Activated CD4-positive, CD25-positive, alpha-beta regulatory T cell treated with anti-CD3 and anti-CD28 coated beads, Interleukin-2, amount 50 U/mL, for 16 hours (primary cell): ENCODE data around the gene UQCC5.
"Not testable (repeated sequence)": the region's sequence is repeated elsewhere in the genome, so short reads cannot be mapped to it uniquely, and the experiment has no call there.

Experiments used
- DNase-seq: peaks from one replicate; pipeline ENCODE4 v3.0.0-alpha.2; 2020; ENCODE audit warnings: low read depth, low spot score

Gene UQCC5

DNA sequence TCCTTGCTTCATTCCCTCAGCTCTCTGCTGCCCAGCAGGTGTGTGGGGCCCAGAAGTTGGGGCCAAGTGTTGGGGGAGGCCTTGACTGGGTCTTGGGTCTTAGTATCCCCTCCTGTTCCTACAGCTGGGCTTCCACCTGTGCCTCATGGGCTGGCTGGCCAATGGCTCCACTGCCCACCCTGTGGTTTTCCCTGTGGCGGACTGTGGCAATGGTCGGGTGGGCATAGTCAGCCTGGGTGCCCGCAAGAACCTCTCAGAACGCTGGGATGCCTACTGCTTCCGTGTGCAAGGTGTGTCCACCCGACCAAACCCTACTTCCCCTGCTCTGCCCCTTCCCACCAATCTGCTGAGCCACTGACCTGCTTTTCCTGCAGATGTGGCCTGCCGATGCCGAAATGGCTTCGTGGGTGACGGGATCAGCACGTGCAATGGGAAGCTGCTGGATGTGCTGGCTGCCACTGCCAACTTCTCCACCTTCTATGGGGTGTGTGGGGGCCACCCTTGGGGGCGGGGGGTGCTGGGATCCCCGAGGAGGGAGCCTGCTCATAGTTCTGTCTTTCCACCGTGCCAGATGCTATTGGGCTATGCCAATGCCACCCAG lies 13.7 kb upstream of the UQCC5 start:
- no peak for DNase-seq

DNA sequence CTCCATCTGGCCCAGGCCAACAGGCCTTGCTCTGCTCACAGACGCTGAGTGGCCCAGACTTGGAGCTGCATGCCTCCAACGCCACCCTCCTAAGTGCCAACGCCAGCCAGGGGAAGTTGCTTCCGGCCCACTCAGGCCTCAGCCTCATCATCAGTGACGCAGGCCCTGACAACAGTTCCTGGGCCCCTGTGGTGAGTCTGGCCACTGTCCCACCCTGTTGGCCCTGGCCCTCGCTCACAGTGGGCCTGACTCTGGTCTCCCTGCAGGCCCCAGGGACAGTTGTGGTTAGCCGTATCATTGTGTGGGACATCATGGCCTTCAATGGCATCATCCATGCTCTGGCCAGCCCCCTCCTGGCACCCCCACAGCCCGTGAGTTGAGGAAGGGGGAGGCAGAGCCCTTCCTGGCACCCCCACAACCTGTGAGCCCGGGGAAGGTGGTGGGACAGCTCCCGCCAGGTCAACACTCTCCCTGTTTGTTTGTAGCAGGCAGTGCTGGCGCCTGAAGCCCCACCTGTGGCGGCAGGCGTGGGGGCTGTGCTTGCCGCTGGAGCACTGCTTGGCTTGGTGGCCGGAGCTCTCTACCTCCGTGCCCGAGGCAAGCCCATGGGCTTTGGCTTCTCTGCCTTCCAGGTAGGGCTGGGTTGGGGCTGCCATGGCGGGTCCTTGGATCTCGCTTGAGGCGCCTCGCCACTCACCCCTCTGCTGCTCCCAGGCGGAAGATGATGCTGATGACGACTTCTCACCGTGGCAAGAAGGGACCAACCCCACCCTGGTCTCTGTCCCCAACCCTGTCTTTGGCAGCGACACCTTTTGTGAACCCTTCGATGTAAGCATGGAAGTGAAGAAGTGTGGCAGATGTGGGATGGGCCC lies 12.8 kb upstream of the UQCC5 start:
- no peak for DNase-seq

DNA sequence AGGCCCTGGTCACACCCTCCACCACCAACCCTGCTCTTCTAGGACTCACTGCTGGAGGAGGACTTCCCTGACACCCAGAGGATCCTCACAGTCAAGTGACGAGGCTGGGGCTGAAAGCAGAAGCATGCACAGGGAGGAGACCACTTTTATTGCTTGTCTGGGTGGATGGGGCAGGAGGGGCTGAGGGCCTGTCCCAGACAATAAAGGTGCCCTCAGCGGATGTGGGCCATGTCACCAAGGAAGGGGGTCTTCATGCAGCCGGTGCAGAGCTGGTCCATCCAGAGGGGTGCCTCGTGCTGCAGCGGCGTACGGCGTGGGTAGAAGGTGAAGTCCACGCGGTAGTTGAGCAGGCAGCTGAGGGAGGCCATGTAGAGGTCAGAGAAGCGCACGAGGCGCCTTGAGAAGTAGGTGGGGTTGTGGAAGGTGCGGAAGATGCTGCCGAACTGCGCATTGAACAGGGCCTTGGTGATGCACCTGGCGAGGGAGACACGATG lies 12.1 kb upstream of the UQCC5 start:
- no peak for DNase-seq

DNA sequence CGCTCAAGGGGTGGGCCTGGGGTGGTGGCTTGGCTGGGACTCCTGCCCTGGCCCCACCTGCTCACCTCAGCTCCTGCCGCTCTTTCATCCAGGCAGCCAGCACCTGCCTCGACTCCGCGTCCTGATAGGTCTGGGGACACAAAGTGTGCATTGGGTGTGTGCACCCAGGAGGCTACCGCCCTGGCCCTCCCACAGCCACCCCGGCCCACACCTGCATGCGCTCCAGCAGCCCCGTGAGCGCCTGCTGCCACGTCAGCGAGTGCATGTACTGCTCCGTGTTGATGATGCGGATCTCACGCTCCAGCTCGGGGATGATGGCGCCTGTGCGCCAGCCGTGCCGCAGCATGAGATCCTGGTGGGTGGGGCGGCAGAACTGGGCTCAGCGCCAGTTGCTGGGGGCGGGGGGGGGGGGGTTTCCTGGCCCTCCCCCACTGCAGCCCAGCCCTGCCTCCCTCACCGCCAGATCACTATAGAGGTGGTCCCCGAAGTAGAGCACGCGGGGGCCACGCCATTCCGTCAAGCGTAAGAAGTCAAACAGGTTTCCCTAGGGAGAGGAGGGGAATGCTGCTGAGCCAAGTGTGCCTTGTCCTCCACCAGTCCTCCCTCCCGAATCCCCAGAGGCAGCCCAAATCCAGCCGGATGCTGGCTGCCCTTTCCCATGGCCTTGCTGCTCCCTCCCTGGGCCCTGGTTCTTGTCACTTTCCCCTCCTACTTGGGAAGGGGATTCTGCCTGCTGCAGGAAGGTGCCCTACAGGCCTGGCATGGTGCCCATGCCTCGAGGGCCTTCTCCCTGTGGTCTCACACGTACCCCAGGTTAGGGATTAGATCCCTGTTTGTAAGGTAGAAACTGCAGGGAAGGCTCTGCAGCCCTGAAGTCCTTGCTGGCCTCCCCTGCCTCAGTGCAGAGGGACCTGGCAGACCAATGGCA lies 11.4 kb upstream of the UQCC5 start:
- no peak for DNase-seq

DNA sequence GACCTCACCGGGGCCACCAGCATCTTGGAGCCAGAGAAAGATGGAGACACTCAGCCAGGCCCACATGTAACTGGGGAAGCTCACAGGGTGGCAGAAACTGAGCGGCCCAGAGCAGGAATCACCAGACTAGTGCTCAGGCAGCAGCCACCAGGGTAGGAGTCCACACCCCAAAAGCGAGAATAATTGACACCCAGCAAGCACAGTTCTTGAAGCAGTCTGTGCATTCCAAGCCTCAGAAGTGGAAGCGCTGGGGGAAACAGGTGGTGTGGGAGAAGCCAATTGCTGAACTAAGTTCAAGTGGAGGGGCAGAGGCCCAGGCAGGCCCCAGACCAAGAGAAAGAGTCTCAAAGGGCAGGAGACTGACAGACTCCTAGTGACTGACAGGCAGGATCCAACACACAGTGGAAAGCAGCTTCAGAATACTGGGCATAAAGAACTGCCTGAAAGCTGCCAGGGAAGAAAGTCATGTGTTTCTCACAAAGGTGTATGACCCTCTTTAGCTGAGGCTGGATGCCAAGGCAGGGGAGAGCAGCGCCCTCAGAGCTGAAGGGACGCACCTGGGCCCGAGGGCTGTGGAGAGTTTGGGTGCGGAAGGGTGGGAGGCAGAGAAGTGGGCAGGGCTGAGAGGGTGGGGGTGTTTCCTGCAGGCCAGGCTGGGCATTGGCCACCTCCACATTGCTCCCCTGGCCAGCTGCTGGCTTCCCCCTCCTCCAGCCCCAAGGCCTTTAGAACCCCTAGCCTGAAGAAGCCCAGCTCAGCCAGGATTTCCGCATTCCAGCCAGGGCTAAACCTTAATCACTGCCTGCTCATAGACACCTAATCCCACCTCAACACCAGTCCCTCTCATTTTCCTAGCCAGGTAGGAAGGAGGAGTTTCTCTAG lies 10.5 kb upstream of the UQCC5 start:
- DNase-seq = no peak

DNA sequence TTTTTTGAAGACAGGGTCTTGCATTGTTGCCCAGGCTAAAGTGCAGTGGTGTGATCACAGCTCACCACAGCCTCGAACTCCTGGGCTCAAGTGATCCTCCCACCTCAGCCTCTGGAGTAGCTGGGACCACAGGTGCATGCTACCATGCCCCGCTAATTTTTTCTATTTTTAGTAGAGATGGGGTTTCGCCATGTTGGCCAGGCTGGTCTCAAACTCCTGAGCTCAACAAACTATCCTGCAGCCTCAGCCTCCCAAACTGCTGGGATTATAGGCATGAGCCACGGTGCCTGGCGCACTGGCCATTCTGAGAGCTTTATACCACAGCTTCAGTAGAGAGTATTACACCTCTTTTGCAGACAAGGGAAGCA lies 9.8 kb upstream of the UQCC5 start:
- not testable (repeated sequence) for DNase-seq

DNA sequence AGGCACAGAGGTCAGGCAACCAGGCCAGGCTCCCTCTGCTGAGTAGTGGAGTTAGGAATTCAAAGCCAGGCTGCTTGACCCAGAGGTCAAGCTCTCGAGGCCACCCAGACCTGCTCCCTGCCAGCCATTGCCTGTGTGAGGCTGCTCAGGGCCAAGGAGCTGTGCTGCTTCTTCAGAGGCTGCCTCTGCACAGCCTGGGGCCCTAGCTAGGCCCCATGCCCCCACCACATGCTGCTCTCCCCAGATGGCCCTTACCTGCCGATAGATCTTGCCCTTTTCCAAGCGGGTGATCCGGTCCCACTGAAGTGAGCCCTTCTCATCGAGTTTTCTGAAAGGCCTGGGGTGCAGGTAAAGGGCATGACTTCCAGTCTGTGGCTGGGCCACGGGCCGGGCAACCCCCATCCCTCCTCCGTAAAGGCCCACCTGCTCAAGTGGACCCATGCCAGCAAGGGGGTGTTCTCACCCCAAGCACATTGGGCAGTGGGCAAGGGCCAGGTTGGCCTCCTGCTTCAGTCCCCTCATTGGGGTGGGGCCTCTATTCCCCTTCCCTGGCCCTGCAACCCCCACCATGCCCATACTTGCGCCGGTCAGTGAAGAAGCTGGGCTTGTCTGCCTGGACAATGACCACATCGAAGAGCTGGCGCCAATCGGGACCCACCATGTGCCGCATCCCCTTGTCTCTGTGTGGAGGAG lies 9.2 kb upstream of the UQCC5 start:
- DNase-seq = no peak

DNA sequence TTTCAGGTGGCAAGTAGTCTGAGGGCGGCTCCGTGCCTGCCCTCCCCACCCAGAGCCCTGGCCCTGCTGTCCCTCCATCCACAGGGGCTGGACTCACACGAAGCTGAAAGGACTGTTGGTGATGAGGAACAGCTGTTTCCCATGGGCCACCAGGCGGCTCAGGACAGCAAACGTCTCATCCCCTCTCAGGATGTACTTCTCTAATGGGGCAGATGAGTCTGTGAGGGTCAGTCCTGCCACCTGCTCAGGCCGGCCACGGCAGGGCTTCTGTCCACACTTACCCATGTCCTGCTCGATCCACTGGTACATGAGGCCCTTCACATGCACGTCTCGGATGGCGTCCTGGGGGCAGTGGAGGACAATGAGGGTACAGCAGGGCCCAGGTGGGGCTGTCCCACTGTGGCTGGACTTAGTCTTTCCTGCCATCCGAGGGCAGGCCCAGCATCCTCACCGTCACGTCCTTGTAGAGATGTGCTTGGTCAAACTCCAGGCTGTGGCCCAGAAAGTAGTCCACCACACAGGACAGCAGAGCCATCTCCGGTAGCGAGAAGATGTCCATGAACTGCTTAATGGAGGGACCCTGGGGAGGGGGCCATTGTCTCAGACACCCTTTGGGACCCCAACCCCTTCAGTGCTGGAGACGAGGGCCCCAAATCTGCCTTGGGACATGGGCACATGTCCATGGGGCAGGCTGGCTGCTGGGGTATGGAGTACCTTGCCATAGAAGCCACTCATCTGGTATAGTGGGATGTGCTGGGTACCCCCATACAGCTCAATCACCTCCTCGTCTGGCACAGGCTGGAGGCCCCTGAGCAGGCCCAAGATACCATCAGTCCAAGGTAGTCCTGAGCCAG lies 8.4 kb upstream of the UQCC5 start:
- no peak for DNase-seq

DNA sequence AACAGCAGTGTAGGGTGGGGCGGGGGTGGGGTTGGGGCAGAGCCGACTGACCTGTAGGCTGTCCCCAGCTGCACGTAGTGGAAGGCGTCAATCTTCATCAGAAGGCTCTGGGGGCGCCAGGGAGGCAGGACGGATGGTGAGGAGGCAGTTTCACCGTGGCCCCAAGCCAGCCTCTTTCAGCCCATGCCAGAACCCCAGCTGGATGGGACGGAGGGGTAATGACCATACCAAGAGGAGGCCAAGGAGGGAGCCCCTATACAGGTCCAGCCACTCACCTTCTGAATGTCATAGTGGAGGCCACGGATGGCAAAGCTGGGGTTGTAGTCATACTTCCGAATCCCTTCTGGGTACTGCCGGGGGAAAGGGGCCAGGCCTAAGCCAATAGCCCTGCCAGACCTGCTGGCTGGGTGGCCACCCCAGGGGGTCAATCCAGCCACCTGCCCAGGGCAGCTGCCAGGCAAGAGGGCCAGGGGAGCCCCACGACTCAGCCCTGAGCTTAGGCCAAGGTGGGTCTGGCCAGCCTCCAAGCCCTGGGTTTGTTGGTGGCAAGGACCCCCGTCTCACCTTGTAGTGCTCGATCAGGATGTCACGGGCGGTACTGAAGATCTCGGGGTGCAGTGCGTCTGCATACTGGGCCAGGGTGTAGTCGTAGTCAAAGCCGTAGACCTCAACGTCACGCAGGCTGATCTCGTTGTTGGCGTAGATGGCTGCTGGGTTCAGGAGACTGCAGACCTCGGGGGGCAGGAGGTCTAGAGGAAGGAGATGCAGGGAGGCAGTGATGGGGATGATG lies 7.6 kb upstream of the UQCC5 start:
- DNase-seq = no peak

DNA sequence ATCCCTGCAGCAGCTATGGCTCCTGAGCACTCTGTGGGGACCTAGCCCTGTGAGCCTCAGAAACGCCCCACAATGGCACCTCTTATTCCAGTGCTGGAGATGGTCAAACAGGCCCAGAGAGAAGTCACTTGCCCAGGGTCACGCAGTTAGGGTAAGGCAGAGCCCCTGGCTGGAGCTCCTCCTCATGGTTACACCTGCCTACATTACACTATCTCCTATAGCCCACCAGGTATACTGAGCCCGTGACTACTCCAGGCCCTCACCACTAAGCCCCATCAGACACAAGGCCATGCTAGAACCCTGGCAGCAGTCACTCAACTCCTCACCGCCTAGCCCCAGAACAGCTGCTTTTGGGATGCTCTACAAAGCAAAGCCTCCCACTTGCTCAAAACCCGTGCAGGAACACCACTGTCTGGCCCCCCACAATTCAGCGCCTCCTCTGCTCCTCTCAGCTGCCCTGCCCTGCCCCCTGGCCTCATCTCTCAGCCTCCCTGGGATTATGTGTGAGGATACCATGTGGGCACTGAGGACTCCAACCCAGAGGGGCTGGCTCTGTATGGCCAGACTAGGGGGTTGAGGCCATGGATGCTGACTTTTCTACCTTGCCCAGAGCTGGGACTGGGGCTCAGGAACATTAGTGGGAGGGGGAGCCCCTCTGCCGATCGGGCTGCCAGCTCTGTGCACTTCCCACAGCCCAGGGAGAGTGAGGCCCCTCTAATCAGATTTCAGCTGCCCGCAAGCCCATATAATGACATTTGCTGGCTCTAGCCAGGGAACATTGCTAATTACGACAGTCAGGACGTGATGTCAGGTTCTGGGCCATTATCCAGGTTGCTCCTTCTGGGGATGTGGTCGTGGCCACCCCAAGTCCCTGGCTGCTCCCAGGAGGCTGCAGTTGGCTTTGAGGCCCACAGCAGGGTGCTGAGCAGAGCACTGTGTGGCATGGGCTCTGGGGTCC lies 6.8 kb upstream of the UQCC5 start:
- no peak for DNase-seq

DNA sequence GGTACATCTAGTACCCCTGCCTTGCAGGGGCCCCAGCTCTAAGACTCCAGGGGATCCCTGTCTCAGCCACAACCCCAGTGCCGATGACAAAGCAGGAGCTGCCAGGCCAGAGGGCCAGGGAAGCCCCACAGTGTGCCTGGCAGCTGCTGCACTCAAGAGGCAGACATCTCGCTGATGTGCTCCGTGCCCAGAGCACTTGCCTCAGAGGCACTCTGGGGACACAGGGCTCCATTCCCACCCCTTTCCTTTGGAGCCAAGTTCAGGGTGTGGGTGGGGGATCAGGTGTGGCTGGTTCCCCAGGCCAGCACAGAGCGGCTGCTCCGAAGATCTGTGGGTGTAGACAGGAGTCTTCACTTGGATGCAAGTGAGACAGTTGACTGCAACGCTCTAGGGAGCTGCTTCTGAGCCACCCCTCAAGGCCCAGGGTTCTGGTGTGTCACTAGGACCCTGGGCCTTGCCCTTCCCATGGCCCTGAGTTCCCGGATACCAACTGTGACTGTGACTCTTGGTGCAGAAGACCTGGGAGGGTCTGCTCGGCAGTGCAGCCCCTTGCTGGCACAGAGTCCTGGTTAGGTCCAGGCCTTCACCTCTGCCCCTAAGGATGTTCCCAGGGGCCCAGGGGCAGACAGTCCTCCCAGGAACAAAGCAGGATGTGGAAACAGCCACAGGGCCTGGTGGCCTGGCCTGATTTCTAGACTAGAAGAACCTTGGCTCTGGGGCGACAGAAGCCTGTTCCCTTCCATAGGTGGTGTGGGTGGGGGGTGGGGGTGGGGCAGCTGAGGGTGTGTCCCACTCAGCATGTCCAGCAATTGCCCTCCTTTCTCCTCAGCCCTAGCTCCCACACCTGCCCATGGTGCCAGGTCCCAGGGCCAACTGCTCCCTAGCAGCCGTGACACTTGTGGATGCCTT lies 5.2 kb upstream of the UQCC5 start:
- DNase-seq = no peak

DNA sequence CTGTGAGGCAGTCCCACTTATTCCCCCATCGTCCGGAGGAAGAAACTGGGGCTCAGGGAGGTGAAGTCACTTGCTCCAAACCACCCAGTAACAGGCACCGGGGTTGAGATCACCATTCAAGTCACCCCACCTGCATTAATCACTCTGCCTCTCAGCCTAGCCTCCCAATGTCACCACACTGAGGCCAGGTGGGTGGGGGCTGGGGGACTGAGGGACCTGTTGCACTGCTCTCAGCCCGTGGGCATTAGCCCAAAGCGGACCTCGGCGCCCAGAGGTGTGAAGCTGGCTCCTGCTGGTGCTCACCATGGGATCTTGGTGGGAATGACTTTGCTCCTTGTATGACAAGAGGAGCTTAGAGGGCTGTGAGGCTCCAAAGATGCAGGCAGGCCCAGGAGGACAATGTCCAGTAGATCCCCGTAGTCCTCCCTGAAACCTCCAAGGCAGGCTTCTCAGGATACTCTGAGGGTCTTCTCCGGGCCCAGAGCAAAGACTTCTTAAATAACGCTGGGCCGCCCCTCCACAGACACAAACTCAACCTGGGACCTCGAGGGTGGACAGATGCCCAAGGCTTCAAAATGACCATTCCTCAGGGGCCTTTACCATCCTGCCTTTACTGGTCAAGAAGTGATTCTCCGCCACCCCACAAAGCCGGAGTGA lies 4.4 kb upstream of the UQCC5 start:
- DNase-seq = no peak

DNA sequence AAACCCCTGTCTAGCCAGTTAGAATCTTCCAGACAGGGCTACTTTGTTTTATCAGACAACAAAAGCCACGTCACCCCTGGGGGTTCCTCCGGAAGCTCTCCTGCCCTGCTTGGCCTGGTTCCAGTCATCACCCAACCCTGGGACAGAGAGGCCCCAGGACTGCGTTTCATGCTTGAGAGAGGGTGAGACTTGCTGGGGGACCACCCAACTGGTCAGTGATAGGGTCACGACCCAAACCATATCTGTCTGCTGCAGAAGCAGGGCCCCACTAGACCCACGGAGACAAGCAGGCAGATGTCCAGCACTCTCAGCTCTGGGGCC lies 3.9 kb upstream of the UQCC5 start:
- DNase-seq = no peak

DNA sequence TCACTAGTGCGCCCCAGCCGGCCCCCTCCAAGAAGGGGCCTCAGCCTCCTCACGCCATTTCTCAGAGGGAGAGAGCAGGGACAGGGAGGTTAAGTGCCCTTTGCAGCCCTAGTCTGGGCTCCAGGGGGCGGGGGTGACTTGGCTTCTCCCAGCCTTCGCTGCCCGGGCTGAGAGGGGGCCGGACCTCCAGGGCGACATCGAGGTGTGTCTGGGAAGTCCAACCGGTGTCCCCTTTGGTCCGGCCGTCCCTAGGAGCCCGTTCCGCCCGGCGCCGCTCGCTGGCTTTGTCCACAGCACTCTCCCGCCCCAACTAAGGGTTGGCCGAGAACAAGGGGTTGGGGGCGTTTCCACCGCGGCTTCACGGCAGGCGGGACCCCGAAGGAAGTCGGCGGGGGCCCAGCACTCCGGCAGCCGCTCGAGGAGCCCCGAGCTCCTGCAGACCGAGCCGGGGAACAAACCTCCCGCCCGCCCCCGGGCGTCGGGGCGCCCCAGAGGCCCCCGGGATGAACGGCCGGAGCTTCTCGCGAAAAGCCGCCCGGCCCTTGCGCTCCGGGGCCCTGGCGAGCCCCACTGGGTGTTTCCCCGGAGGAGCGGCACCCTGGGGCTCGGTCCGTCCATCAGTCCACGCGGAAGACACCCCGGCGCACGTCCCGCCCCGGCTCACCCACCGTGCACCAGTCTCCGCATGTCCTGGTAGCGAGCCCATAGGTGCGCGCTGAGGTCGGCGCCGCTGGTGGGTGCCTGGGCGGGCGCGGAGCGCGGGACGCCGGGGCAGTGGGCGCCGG lies 3.4 kb upstream of the UQCC5 start:
- no peak for DNase-seq

DNA sequence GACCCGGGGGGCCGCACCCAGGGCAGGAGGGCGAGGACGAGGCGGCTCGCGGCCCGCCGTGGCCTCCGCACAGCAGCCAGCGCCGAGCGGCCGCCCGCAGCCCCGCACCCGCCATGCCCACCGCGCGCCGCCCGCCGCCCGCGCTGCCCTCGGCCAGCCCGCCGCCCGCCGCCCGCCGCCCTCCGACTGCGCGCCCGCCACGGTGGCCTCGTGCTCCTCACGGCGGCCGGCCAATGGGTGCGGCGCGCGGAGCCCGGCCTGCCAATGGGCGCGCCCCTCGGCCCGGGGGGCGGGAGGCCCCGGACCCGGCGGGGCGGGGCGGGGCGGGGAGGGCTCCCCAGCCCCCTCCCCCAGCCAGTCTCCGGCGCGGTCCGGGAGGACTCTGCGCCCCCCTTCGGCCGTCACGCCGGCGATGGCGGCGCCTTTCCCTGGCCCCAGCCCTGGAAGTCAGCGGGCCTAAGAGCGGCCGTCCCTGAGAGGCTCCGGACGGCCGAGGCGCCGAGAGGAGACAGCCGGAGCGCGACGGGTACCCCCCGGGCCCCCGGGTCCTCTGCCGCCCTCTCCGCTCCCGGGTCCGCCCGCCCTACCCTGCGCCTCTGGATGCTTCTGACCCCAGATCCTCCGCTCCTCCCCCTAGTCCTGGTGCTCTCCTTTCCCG lies 2.7 kb upstream of the UQCC5 start, which contains the start of gene NT5DC2:
NT5DC2 (minus strand) TSS at position 235 of the 658 bp plus-strand sequence; CDS start at position 115, 120 bp downstream.
- peak; percentile 25 for DNase-seq
